Fibroblast of pulmonary artery (primary cell): ENCODE data around the gene DGKQ.

Experiments used
- DNase-seq: peaks from one replicate; pipeline ENCODE4 v3.0.0-alpha.2; 2010; ENCODE audit warnings: low read depth
- H3K4me3 ChIP-seq: replicated peaks from 2 replicates; pipeline ENCODE4 v1.5.1; 2011; ENCODE audit warnings: low read depth, mild to moderate bottlenecking, control low read depth, low read length, moderate library complexity
- CTCF ChIP-seq: IDR thresholded peaks from 2 replicates; pipeline ENCODE4 v1.5.1; 2011; ENCODE audit warnings: mild to moderate bottlenecking, control low read depth, low read length, inconsistent platforms; ENCODE audit errors: missing control alignments

The DGKQ gene

GRCh38 chr4:997375-998071 lies 24.2 kb upstream of the DGKQ start:
- H3K4me3 ChIP-seq = no peak overlapping the region
- no peak for DNase-seq
- TF ChIP-seq CTCF = no peak

GRCh38 chr4:996997-997374 lies 23.6 kb upstream of the DGKQ start:
- DNase-seq = no peak
- no peak for TF ChIP-seq CTCF
- H3K4me3 ChIP-seq = no peak overlapping the region

GRCh38 chr4:996030-996996 lies 22.9 kb upstream of the DGKQ start:
- TF ChIP-seq CTCF = no peak
- DNase-seq = no peak
- no peak overlapping the region for H3K4me3 ChIP-seq

GRCh38 chr4:995311-996026 lies 22.1 kb upstream of the DGKQ start:
- no peak for TF ChIP-seq CTCF
- H3K4me3 ChIP-seq = no peak overlapping the region
- DNase-seq = no peak

GRCh38 chr4:993111-994029 lies 20.0 kb upstream of the DGKQ start, which contains the start of gene SLC26A1:
Gene SLC26A1 (minus strand): TSS chr4:993404. CDS start chr4:991703, 1,701 bp downstream.
- TF ChIP-seq CTCF = no peak
- no peak for DNase-seq
- no peak within 1 kb of the TSS for H3K4me3 ChIP-seq
